ENCODE data around the gene KIAA1217.

Gene KIAA1217

DNA sequence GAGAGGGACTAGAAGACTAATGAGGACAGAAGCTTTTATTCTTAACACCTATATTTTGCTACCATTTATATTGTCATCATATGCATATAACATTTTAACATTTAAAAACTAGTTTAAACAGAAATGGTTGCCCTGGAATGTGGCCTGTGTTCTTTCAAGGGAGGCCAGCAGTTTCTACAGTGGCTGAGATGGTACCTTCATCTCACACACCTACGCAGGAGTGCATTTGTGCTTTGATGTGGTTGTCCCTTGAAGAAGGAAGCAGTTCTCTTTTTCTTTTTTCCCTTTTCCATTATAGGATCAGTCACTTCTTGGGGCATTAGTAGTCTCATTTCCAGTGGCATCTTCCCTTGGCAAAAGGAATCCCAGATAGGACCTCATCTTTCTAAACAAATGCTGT lies 38.9 kb downstream of the KIAA1217 start:
- no peak for DNase-seq (ENCODE audit: low spot score)

GRCh38 chr10:24249829-24250415 lies 41.0 kb downstream of the KIAA1217 start:
- peak; percentile 72 for DNase-seq (ENCODE audit: low spot score)

DNA sequence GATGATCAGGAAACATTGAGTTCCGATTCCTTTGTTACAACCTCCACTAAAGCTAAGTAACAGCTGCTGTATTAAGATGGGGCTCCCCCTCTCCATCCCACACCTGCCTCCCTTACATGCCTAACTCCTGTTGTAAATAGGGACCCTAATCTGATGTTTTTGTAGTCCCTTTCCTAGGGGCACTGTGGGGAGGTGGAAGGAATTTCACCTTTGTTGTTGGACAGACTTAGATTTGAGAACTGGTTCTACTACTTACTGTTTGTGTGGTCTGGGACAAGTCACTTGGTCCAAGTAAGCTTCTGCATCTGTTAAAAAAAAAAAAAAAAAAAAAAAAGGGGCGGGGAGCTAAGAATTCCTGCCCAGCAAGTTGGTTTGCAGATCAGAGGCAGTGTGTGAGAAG lies 42.6 kb downstream of the KIAA1217 start:
- no peak for DNase-seq (ENCODE audit: low spot score)

- DNase-seq (ENCODE audit: low spot score) = no peak
Observed at GRCh38 chr10:24254180-24254579, 45.2 kb downstream of the KIAA1217 start.

DNA sequence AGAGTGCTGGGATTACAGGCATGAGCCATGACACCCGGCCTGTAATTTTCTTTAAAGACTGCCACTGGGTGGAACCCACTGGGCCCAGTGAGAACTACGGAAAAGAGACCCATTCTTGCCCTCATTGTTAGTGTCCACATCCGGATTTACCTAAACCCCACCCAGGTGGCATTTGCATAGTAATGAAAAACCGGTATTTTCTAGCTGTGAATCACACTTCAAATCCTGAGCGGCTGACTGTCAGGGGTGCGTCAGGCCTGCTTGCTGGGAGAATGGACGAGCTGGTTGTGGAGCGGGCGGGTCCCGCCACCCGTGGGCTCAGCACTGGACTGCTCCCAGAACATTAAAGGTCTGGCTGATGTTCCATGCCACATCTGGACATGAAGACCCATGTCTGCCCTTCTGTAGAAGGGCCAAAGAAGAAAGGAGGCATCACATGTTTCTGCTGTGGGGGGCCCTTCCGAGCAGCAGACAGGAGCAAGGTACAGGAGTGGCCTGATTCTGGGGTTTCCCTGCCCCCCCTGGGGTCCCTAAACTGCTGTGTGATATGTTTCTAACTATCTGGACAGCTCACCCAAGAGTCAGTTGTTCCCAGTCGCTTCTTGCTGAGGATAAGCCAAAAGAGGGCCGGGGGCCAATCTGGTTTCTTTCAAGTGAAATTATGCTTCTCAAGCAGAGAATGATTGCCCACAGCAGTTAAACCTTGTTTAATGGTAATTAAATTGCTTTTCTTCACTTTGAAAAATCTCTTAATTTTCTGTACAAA lies 46.4 kb downstream of the KIAA1217 start:
- no peak for DNase-seq (ENCODE audit: low spot score)

GRCh38 chr10:24255881-24256311 lies 47.0 kb downstream of the KIAA1217 start:
- no peak for DNase-seq (ENCODE audit: low spot score)

DNA sequence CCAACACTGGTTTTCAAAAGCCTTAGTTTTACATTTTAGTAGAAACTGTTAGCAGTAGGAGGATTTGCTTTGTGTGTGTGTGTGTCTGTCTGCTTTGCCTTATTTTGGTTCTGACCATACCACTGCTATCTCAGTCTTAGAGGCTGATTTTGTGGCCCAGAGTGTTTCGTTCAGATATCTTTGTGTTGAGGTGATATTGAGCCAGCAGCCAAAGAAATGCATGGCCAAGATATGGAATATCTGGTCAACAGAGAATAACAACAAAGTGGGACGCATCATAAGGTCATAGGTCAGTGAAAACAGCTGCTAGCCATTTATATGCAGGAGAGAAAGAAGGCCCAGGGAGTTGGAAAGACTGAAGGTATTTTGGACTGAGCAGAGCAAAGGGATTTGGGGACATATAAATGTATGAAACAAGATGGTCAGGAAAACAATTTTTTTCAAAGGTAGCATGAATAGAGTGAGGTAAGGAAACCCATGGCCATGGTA lies 47.7 kb downstream of the KIAA1217 start:
- DNase-seq (ENCODE audit: low spot score) = no peak

DNA sequence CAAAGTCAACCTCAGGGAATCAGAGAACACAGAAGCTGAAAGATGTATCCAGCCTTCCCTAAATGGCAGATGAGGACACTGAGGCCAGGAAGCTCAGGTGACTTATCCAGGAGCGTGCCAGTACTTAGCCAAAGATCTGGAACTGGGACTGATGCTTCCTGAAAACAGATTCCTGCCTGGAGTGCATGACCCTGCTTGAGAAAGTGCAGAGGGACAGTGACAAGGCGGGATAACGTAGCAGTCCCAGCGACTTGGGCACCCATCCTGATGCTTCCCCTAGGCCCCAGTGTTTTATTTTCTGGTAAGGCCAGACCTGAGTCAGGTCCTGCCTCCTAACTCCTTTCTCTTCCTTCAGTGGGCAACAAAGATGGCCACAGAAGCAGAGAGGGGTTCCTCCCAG lies 48.6 kb downstream of the KIAA1217 start:
- DNase-seq (ENCODE audit: low spot score) = no peak

GRCh38 chr10:24259365-24260130 lies 50.6 kb downstream of the KIAA1217 start:
- DNase-seq (ENCODE audit: low spot score) = no peak

DNA sequence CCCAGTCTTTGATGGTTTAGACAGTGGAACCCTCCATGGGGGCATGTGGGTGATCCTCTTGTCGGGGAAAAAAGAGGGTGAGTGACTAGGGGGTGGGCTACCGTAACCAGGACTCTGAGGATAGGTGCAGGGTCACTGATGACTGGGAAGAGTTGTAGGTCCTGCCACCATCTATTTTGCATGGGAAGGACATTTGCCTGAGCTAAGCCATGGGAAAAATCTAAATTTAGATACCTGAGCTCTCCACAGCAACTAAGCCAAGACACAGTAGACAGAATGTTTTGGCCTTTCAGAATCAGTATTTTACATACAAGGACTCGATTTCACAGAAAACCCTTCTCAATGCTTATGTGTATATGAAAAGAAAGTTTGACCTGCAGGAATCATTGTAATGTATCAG lies 52.7 kb downstream of the KIAA1217 start:
- DNase-seq (ENCODE audit: low spot score) = no peak

DNA sequence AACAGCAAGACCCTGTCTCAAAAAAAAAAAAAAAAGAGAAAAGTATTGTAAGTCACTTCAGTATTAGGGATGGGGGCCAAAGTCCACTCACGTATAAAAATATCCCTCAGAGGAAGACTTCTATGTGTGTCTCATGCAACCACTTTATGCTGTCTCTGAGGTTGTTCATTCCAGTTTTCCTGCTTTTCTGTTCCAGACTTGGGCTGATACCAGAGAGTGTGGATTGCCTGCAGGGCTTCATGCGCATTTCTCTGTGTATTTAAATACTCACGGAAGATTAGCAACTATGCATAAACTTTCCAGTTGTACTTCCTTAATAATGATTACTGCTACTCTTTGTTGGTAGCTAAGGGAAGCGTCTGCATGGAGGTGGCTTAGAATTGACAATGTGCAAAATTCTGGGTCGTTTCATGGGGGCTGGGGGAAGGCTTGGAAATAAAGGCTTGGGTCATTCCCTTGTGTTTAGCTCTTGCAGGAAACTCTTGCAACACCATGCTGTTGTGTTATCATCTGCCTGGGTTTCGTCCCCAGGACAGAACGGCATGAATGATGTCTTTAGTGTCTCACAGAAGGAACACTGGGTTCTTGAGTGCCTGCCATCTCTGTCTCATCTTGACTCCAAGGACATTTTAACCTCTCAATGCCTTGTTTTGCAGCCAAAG lies 54.1 kb downstream of the KIAA1217 start:
- no peak for DNase-seq (ENCODE audit: low spot score)

GRCh38 chr10:24269476-24269875 lies 60.5 kb downstream of the KIAA1217 start:
- no peak for DNase-seq (ENCODE audit: low spot score)

- no peak for DNase-seq (ENCODE audit: low spot score)
Observed at GRCh38 chr10:24272374-24272773, 63.4 kb downstream of the KIAA1217 start.

GRCh38 chr10:24277277-24277676 lies 68.3 kb downstream of the KIAA1217 start:
- DNase-seq (ENCODE audit: low spot score) = no peak

DNA sequence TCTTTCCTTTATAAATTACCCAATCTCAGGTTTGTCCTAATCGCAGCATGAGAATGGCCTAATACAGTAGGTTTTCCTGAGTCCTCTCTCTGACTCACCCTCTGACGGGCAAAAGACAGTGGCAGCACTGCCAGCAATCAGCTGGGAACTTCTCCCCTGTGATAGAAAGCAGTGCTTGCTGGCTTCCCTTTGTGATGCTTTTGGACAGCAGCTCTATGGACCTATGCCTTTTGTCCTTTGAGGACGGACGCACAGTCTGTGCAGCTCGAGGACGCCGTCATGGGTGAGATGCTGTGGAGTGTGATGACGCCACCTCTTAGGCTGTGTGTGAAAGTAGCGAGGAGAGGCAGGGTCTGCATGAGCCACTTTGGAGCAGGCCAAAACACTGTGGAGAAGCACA lies 68.8 kb downstream of the KIAA1217 start:
- DNase-seq (ENCODE audit: low spot score) = no peak

DNA sequence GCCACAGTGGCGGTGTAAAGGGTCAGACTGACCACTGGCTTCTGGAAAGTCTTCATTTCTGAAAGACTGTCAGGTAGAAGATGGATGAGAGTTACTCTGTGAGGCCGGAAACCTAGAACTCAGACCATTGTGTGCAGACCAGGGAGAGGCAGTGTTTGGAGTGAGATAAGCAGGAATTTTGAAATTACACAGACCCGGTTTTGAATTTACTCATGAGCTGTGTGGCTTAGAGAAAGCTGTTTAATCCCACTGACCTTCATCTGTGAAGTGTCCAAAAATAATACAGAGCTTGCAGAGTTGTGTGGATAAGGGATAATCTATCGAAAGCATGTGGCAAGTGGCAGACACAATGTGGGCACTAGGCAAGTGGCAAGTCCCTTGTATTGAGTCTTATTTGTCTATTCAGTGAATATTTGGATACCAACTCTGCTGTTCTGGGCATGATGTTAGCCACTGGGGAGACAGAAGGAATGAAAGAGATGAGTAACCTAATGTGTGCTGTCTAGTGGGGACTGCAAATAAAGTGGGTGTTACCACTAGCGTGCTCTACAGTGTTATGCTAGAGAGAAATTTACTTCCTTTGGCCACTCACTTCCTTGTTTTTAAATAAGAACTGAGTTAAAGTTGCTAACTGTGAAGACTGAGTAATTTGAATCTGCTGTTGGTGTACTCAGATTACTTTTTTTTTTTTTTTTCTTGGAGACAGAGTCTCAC lies 69.4 kb downstream of the KIAA1217 start:
- no peak for DNase-seq (ENCODE audit: low spot score)

GRCh38 chr10:24279166-24279565 lies 70.2 kb downstream of the KIAA1217 start:
- DNase-seq (ENCODE audit: low spot score) = no peak

- DNase-seq (ENCODE audit: low spot score) = no peak
Observed at GRCh38 chr10:24287559-24288195, 78.7 kb downstream of the KIAA1217 start.

- no peak for DNase-seq (ENCODE audit: low spot score)
Observed at GRCh38 chr10:24288581-24288980, 79.6 kb downstream of the KIAA1217 start.

GRCh38 chr10:24289235-24289634 lies 80.3 kb downstream of the KIAA1217 start:
- no peak for DNase-seq (ENCODE audit: low spot score)
